ENCODE results near the gene CENPP. TPM values are rescaled to one million over a fixed set of nuclear protein-coding genes. Genes with fewer than 3 reads are reported as not detected.

Gene CENPP
- 10.6 TPM for total RNA-seq

DNA sequence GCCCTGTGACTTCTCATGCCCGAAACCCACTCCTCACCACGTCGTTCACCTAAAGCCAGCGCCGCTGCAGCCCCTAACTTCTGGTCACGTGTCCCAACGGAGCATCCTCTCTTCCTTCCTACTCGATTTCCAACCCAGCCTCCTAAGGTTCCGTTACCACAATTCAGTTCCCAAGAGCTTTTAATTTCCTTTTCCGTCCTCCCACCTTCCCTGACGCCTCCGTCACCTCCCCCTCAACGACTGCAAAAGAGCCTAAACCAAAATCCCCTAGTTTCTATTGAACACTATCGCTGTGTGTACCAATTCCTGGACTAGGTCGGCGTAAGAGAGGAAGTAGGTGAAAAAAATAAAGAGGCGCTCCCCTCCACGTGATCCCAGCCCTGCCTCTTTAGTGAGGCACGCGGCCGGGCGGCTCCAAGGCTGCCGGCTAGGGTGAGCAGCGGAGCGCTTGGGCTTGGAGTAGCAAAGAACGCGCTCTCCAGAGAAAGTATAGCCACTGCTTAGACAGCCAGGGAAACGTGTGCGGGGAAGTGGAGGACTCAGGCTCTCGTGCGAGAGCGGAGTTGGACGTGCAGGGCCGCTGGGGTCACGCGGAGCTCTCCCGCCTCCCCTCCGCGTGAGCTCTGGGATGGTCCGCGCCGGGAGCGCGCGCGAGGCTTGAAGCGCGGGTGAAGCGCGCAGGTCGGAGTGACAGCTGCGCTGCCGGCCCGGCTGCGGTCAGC lies at the start of gene CENPP, which contains the start of gene NOL8:
TSS of gene CENPP (plus strand) at position 685 of the 722 bp plus-strand sequence.
TSS of gene NOL8 (minus strand) at position 82 of the 722 bp plus-strand sequence. CDS start 1,189 bp downstream, outside the sequence.
- DNase-seq (ENCODE audit: low spot score) = peak; percentile 87

DNA sequence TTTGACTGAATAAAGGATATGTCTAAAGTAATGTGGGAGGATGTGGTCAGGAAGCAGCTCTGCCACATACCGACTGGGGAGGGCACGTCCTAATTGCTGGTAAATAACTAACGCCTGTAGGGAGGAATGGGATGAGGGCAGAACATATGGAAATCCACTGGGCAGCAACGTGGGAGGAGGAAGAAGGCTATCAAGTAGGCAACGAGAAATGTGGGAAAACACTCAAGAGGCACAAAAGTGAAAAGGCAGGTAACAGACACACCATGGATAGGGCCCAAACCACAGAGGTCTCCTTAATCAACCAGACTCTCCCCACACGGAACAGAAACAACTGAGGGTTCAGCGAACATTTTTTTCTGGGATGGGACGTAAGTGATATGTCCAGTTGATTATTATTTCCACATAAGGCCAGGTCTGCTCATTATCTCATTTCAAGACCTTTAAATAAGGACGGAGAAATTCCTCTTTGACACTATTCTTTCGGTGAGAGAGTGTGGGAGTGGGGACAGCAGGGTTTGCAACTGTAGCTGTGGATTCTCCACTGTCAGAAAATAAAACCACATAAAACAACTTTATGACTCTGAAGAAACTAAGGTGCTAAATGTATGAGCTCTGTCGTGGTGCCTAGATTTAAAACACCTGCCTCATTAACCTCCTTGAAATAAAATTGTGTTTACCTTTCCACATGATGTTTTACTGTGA lies 49.3 kb upstream of the CENPP start:
- DNase-seq (ENCODE audit: low spot score) = no peak

DNA sequence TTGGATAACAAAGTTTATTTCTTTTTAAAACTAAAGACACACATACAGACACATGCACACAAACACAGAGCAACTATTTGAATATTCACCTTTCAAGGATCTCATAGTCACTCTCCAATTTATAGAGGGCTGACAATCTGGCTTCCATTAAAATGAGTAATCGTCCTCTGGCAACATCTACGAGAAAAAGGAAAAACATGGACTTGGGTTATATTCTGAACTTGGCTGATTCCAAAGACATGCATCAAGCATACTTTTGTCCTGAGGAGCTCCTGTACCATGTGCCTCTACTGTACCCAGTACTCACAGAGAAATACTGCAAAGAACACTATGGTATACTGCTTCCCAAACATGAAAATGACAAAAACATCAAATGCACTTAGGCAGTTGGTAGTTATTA lies 47.6 kb upstream of the CENPP start:
- no peak for DNase-seq (ENCODE audit: low spot score)

GRCh38 chr9:92279302-92279701 lies 46.5 kb upstream of the CENPP start:
- no peak for DNase-seq (ENCODE audit: low spot score)

GRCh38 chr9:92289708-92290390 lies 35.9 kb upstream of the CENPP start:
- DNase-seq (ENCODE audit: low spot score) = no peak

GRCh38 chr9:92290785-92291429 lies 34.8 kb upstream of the CENPP start:
- no peak for DNase-seq (ENCODE audit: low spot score)

- DNase-seq (ENCODE audit: low spot score) = no peak
These were observed 34.2 kb upstream of the CENPP start for GRCh38 chr9:92291577-92291976.

GRCh38 chr9:92292338-92293074 lies 33.2 kb upstream of the CENPP start:
- no peak for DNase-seq (ENCODE audit: low spot score)

- no peak for DNase-seq (ENCODE audit: low spot score)
These were observed 32.7 kb upstream of the CENPP start for GRCh38 chr9:92293075-92293354.

GRCh38 chr9:92293452-92294296 lies 32.1 kb upstream of the CENPP start, which contains the start of gene IARS1:
IARS1 (minus strand) TSS chr9:92293697; CDS start chr9:92289419, 4,278 bp downstream.
- peak; percentile 99 for DNase-seq (ENCODE audit: low spot score)

DNA sequence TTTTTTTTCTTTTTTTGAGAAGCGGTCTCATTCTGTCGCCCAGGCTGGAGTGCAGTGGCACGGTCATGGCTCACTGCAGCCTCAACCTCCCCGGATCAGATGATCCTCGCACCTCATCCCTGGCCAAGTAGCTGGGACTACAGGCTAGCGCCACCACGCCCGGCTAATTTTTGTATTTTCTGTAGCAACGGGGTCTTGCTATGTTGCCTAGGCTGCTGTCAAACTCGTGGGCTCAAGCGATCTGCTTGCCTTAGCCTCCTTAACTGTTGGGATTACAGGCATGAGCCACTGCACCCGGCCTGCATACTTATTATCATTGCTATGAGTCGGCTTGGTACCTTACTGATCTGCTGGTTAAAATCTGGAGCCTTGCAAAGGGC lies 31.5 kb upstream of the CENPP start:
- no peak for DNase-seq (ENCODE audit: low spot score)

DNA sequence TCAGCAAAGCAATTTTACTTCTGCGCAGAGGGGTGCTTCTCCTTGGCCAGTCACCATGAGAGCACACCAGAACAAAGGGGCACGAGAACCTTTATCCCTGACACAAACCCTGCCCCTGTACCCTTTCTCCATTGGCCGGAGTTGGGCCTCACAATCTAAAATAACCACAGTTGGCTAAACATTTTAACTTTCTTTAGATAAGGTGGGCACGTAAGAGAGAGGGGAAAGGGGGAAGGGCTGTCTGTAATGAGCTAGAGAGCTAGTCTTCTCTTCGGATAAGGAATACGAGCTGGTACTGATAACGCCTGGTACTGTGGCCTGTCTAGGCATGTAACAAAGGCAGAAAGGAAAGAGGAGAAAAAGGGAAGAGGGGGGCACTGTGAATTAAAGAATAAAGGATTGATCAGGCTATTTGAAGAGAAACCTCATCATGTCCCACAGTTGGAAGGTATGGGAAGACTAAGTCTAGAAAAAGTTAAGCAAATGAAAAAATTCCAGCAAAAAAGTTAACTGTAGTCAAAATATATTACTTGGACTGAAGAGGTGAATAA lies 30.4 kb upstream of the CENPP start:
- no peak for DNase-seq (ENCODE audit: low spot score)

DNA sequence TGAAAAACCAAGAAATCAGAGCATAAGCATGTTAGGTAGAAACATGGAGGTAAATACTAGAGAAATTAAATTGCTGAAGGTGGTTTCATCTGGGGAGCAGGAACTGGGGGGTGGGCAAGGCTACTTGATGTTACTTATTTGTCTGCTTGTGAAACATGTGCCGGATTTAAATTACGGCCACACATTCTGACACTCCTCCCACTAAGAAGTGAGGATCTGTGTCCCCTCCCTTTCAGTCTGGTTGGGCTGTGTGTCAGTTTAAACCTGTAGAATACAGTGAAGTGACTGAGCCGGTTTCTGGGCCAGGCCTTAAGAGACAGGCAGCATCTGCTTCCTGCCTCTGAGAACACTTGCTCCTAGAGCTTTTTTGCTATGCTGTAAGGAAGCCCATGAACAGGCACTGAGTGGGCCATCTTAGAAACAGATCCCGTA lies 29.9 kb upstream of the CENPP start:
- DNase-seq (ENCODE audit: low spot score) = peak; percentile 46

DNA sequence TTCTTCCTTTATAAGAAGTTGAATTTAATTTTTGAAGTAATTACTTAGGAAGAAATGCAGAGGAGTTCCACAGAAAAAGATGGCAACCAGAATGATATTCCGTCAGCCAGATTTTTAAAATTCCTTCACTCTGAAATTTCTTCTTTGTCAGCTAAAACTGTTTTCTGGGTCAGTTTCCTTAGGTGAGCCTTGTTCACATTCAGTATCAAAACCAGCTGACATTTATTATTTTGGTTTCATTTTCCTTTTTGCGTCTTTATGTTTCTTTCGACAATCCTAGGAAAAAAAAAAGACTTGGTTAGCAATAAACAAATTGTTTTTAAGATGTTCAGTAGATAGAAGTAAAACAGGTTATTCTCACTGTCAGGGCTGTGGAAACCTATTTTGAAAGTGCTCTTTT lies 28.1 kb upstream of the CENPP start:
- no peak for DNase-seq (ENCODE audit: low spot score)

- DNase-seq (ENCODE audit: low spot score) = no peak
These were observed 27.7 kb upstream of the CENPP start for GRCh38 chr9:92298036-92298435.

DNA sequence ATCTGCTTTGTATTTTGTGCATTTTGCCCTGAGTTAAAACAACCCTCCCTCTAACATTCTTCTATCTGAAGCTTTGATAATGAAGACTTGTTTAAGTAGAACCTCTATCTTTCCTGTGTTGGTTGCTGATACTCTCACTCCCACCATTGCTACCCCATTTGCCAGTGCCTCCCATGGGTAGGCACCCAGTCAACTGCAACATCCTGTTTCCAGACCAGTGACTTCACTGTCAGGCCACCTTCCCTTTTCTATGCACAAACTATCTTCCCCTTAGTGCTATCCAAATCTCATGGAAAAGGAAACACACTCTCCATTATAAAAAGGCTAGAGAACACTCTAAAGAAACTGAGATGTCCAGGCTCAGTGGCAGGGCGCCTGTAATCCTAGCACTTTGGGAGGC lies 26.6 kb upstream of the CENPP start:
- DNase-seq (ENCODE audit: low spot score) = no peak

GRCh38 chr9:92300936-92301335 lies 24.8 kb upstream of the CENPP start:
- no peak for DNase-seq (ENCODE audit: low spot score)

- DNase-seq (ENCODE audit: low spot score) = no peak
These were observed 16.9 kb upstream of the CENPP start for GRCh38 chr9:92308893-92309292.

GRCh38 chr9:92310562-92310961 lies 15.2 kb upstream of the CENPP start:
- no peak for DNase-seq (ENCODE audit: low spot score)

- no peak for DNase-seq (ENCODE audit: low spot score)
These were observed 12.7 kb upstream of the CENPP start for GRCh38 chr9:92312887-92313623.
